Measurements from ENCODE around the gene CMPK2.
"Not testable (repeated sequence)": the region's sequence is repeated elsewhere in the genome, so short reads cannot be mapped to it uniquely, and the experiment has no call there.

Gene CMPK2

GRCh38 chr2:6865346-6866274 lies at the start of gene CMPK2:
Gene CMPK2 (minus strand): TSS chr2:6865907. CDS start chr2:6865696, 211 bp downstream.
- DNase-seq, result peak; percentile 65

- DNase-seq, result no peak
Observed at GRCh38 chr2:6915399-6915798, 49.7 kb upstream of the CMPK2 start.

GRCh38 chr2:6914828-6915227 lies 49.1 kb upstream of the CMPK2 start:
- no peak for DNase-seq

GRCh38 chr2:6913415-6914157 lies 47.9 kb upstream of the CMPK2 start:
- no peak for DNase-seq

GRCh38 chr2:6911721-6912120 lies 46.0 kb upstream of the CMPK2 start:
- DNase-seq, result no peak

- no peak for DNase-seq
Observed at GRCh38 chr2:6909431-6910385, 44.0 kb upstream of the CMPK2 start.

GRCh38 chr2:6908291-6908690 lies 42.6 kb upstream of the CMPK2 start:
- DNase-seq, result no peak

GRCh38 chr2:6906165-6906741 lies 40.5 kb upstream of the CMPK2 start:
- no peak for DNase-seq

- no peak for DNase-seq
Observed at GRCh38 chr2:6905668-6906067, 40.0 kb upstream of the CMPK2 start.

- DNase-seq, result not testable (repeated sequence)
Observed at GRCh38 chr2:6902581-6902980, 36.9 kb upstream of the CMPK2 start.

- peak; percentile 4 for DNase-seq
Observed at GRCh38 chr2:6896930-6897759, 31.4 kb upstream of the CMPK2 start.

- DNase-seq, result no peak
Observed at GRCh38 chr2:6893876-6894482, 28.3 kb upstream of the CMPK2 start.

- no peak for DNase-seq
Observed at GRCh38 chr2:6888724-6889123, 23.0 kb upstream of the CMPK2 start.

GRCh38 chr2:6887751-6888192 lies 22.1 kb upstream of the CMPK2 start:
- no peak for DNase-seq

- DNase-seq, result no peak
Observed at GRCh38 chr2:6885968-6886367, 20.3 kb upstream of the CMPK2 start.

GRCh38 chr2:6885551-6885950 lies 19.8 kb upstream of the CMPK2 start:
- no peak for DNase-seq

- DNase-seq, result no peak
Observed at GRCh38 chr2:6883448-6884122, 17.9 kb upstream of the CMPK2 start.

GRCh38 chr2:6881516-6881915 lies 15.8 kb upstream of the CMPK2 start:
- no peak for DNase-seq

- no peak for DNase-seq
Observed at GRCh38 chr2:6881046-6881445, 15.3 kb upstream of the CMPK2 start.

GRCh38 chr2:6880200-6880733 lies 14.6 kb upstream of the CMPK2 start:
- DNase-seq, result no peak

Measured in NCI-H1092 treated with DMSO at 0.1 percent for 48 hours (cell line).